Stromal cell of bone marrow (primary cell): ENCODE data around the gene PSD4.

ENCODE experiments used
- DNase-seq: peaks from one replicate; pipeline ENCODE4 v3.0.0-alpha.2; 2012; ENCODE audit warnings: low read depth

Gene PSD4

GRCh38 chr2:113207021-113207420, 33.2 kb downstream of the PSD4 start:
- DNase-seq, result no peak

- no peak for DNase-seq
Measured at GRCh38 chr2:113208396-113208795, 34.6 kb downstream of the PSD4 start.

- no peak for DNase-seq
Measured at GRCh38 chr2:113209011-113209645, 35.4 kb downstream of the PSD4 start.

- no peak for DNase-seq
Measured at GRCh38 chr2:113209646-113210171, 35.9 kb downstream of the PSD4 start.

- peak; percentile 74 for DNase-seq
Measured at GRCh38 chr2:113211226-113212105, 37.7 kb downstream of the PSD4 start.

GRCh38 chr2:113212245-113213060, 38.7 kb downstream of the PSD4 start:
- no peak for DNase-seq

- DNase-seq, result no peak
Measured at GRCh38 chr2:113213061-113213930, 39.5 kb downstream of the PSD4 start.

GRCh38 chr2:113214141-113214540, 40.4 kb downstream of the PSD4 start:
- DNase-seq, result no peak

GRCh38 chr2:113215056-113215455, 41.3 kb downstream of the PSD4 start:
- DNase-seq, result no peak

- no peak for DNase-seq
Measured at GRCh38 chr2:113216321-113216720, 42.5 kb downstream of the PSD4 start.

- DNase-seq, result no peak
Measured at GRCh38 chr2:113216891-113217454, 43.2 kb downstream of the PSD4 start.

GRCh38 chr2:113217455-113218282, 43.9 kb downstream of the PSD4 start:
- no peak for DNase-seq

GRCh38 chr2:113218283-113219091, 44.7 kb downstream of the PSD4 start:
- DNase-seq, result peak; percentile 52

GRCh38 chr2:113219092-113219441, 45.3 kb downstream of the PSD4 start:
- DNase-seq, result no peak

- DNase-seq, result no peak
Measured at GRCh38 chr2:113219525-113219888, 45.7 kb downstream of the PSD4 start.

- DNase-seq, result peak; percentile 51
Measured at GRCh38 chr2:113219889-113220641, 46.3 kb downstream of the PSD4 start.

GRCh38 chr2:113220970-113221708, 47.4 kb downstream of the PSD4 start:
- DNase-seq, result no peak

GRCh38 chr2:113221846-113222245, 48.1 kb downstream of the PSD4 start:
- no peak for DNase-seq
